HepG2 (cell line): Measurements from ENCODE around the gene ZBTB7B. TPM values are rescaled to one million over a fixed set of nuclear protein-coding genes. Genes with fewer than 3 reads are reported as not detected.

Source experiments
- GATAD1 ChIP-seq: IDR thresholded peaks from 2 replicates; pipeline ENCODE4 v1.6.1; 2016; ENCODE audit warnings: missing genetic modification reagents, missing compliant biosample characterization
- HHEX ChIP-seq: IDR thresholded peaks from 2 replicates; pipeline ENCODE4 v1.6.1; 2016; ENCODE audit warnings: control low read depth
- HOXA9 ChIP-seq: sonication (generic); formaldehyde crosslinking; IDR thresholded peaks from 2 replicates; pipeline ENCODE4 v1.8.1; 2022; ENCODE audit warnings: missing genetic modification reagents, mild to moderate bottlenecking, moderate library complexity, borderline replicate concordance
- IKZF4 ChIP-seq: sonication (generic); formaldehyde crosslinking; IDR thresholded peaks from 2 replicates; pipeline ENCODE4 v1.5.1; 2020; ENCODE audit warnings: borderline replicate concordance, mild to moderate bottlenecking, low read depth, missing genetic modification reagents; ENCODE audit errors: not compliant biosample characterization
- KDM2A ChIP-seq: sonication (generic); formaldehyde crosslinking; IDR thresholded peaks from 2 replicates; pipeline ENCODE4 v1.4.0; 2020; ENCODE audit warnings: low read depth, missing genetic modification reagents, borderline replicate concordance
- LCORL ChIP-seq, 2 experiments: fragments of 450-650 bp in 1 of 2; sonication (generic) in 1 of 2; formaldehyde crosslinking in 1 of 2; IDR thresholded peaks; 2 replicates each; pipeline versions ENCODE4 v1.5.0 to v1.6.1; 2017 to 2020; ENCODE audit warnings: antibody characterized with exemption in 1 of 2, missing genetic modification reagents in 1 of 2
- MTA1 ChIP-seq: sonication (generic); formaldehyde crosslinking; IDR thresholded peaks from 2 replicates; pipeline ENCODE4 v1.4.0; 2020; ENCODE audit warnings: missing genetic modification reagents, mild to moderate bottlenecking, borderline replicate concordance
- PAX8 ChIP-seq: sonication (generic); formaldehyde crosslinking; IDR thresholded peaks from 2 replicates; pipeline ENCODE4 v1.8.0; 2022; ENCODE audit warnings: mild to moderate bottlenecking, missing genetic modification reagents, borderline replicate concordance
- PRPF4 ChIP-seq: fragments of 200-400 bp; formaldehyde crosslinking; IDR thresholded peaks from 2 replicates; pipeline ENCODE4 v1.6.1; 2016; ENCODE audit warnings: low read length, low read depth; ENCODE audit not compliant: poor library complexity, severe bottlenecking
- SIN3A ChIP-seq: IDR thresholded peaks from 2 replicates; pipeline ENCODE4 v1.6.1; 2011; ENCODE audit warnings: low read depth, mild to moderate bottlenecking, control low read depth, low read length, borderline replicate concordance
- SOX5 ChIP-seq: IDR thresholded peaks from 2 replicates; pipeline ENCODE4 v1.6.1; 2016; ENCODE audit warnings: borderline replicate concordance
- STAT5B ChIP-seq: sonication (generic); formaldehyde crosslinking; IDR thresholded peaks from 2 replicates; pipeline ENCODE4 v1.4.0; 2020; ENCODE audit warnings: missing genetic modification reagents
- SYNCRIP ChIP-seq: fragments of 200-400 bp; formaldehyde crosslinking; IDR thresholded peaks from 2 replicates; pipeline ENCODE4 v1.6.1; 2018; ENCODE audit warnings: mild to moderate bottlenecking, low read depth, low read length; ENCODE audit not compliant: insufficient read depth
- YY1 ChIP-seq: IDR thresholded peaks from 2 replicates; pipeline ENCODE4 v1.6.1; 2011; ENCODE audit warnings: low read length, low read depth, moderate library complexity, mild to moderate bottlenecking; ENCODE audit not compliant: insufficient read depth, insufficient replicate concordance
- ZFY ChIP-seq: sonication (generic); formaldehyde crosslinking; IDR thresholded peaks from 2 replicates; pipeline ENCODE4 v1.4.0; 2020; ENCODE audit warnings: missing genetic modification reagents
- ZNF121 ChIP-seq: sonication (generic); formaldehyde crosslinking; IDR thresholded peaks from 2 replicates; pipeline ENCODE4 v1.5.0; 2020; ENCODE audit warnings: mild to moderate bottlenecking, missing genetic modification reagents
- ZNF17 ChIP-seq: sonication (generic); formaldehyde crosslinking; IDR thresholded peaks from 2 replicates; pipeline ENCODE4 v1.5.0; 2020; ENCODE audit warnings: mild to moderate bottlenecking, missing genetic modification reagents
- ZNF282 ChIP-seq: fragments of 450-650 bp; IDR thresholded peaks from 2 replicates; pipeline ENCODE4 v1.6.1; 2018; ENCODE audit not compliant: partially characterized antibody
- ZNF362 ChIP-seq: sonication (generic); formaldehyde crosslinking; IDR thresholded peaks from 2 replicates; pipeline ENCODE4 v1.4.0; 2020; ENCODE audit warnings: missing genetic modification reagents, mild to moderate bottlenecking, borderline replicate concordance
- ZNF572 ChIP-seq: sonication (generic); formaldehyde crosslinking; IDR thresholded peaks from 2 replicates; pipeline ENCODE4 v1.5.1; 2020; ENCODE audit warnings: mild to moderate bottlenecking, missing genetic modification reagents
- ZNF710 ChIP-seq: sonication (generic); formaldehyde crosslinking; IDR thresholded peaks from 2 replicates; pipeline ENCODE4 v1.5.0; 2020; ENCODE audit warnings: mild to moderate bottlenecking, missing genetic modification reagents, borderline replicate concordance
- polyA plus RNA-seq, 8 experiments: library from polyadenylated mRNA; depleted of rRNA in 3 of 8; stranded (reverse) in 7 of 8; unstranded in 1 of 8; fragments of >200 nt; fragmentation: Illumina TruSeq in 4 of 8; extraction: Trizol in 4 of 8; gene quantifications; 2 replicates each; pipeline versions ENCODE4 v1.2.1 to v1.2.3, GENCODE V29; 2011 to 2016; ENCODE audit warnings: low read depth in 4 of 8, missing spikeins in 1 of 8, mixed read lengths in 1 of 8; ENCODE audit not compliant: insufficient read depth in 1 of 8
- total RNA-seq, 5 experiments: library from RNA; depleted of rRNA; stranded (reverse); fragments of >200 nt; fragmentation: Illumina TruSeq; extraction: Trizol; gene quantifications; 2 replicates each; pipeline ENCODE4 v1.2.3, GENCODE V29; 2016; ENCODE audit warnings: low read depth in 1 of 5
- TF ChIP-seq, protein P1 (sequence below): sonication (generic); formaldehyde crosslinking; IDR thresholded peaks from 2 replicates; pipeline ENCODE4 v1.9.0; 2022; ENCODE audit warnings: missing genetic modification reagents, mild to moderate bottlenecking, borderline replicate concordance
- TF ChIP-seq, protein P2 (sequence below): sonication (generic); formaldehyde crosslinking; IDR thresholded peaks from 2 replicates; pipeline ENCODE4 v1.4.0; 2020; ENCODE audit warnings: missing genetic modification reagents

The ZBTB7B gene
- total and polyA plus RNA-seq, 2 of the 13 experiments (the other 11 are each of a cell fraction or from before 2014, with no cell fraction given), result 15.5 to 17.5 TPM

DNA sequence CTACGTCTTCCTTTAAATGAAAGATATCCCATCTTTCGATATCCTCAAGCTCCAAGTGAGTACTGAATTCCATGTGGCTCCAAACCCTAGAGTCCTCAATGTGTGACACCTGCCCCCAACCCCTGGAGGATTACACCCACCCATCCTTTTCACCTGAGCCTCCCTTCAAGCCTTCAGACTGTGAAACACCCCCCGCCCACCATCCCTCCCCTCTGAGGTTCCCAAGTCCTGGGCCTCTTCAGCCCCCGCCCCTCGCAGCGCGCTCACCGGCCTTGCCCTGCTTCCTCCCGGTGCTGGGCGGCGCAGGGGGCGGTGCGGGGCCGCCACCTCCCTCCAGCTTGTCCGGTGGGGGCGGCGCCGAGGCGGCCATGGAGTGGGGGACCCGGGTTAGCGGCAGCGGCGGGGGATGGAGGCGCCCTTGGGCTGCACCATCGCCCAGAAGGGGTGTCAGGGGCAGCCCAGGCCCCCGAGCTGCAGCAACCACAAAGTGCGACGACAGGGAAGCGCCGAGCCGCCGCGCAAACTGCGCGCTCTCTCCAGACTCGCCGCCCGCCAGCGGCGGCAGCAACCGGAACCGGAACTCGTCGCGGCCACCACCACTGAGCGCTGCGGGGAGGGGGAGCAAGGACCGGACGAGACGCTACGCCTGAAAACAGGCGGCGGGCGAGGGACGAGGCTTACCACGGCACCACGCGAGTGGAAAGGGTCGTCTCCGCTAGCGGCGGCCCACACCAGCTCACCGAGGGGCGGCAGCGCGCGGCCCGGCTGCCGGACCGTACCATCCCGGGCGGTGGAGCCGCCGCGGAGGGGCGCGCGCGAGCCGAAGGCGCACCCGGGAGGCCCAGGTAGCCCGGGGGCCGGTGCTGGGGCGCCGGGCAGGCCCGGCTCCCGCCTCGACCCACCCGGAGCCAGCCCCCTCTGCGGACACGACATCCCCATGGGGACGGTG, 41.1 kb upstream of the ZBTB7B start, which contains the start of gene PYGO2 (continued):
- TF ChIP-seq ZNF17 (CRISPR knock-in tag) (no peak), SYNCRIP (no peak), SOX5 (CRISPR knock-in tag) (peak; percentile 48; the same call in 1 of the 2 replicates), ZNF362 (CRISPR knock-in tag) (no peak), STAT5B (no peak), SIN3A (no peak; the same call in 1 of the 2 replicates), ZNF121 (CRISPR knock-in tag) (no peak; the same call in 1 of the 2 replicates), KDM2A (CRISPR knock-in tag) (peak; percentile 99), YY1 (peak; percentile 71), HHEX (no peak), IKZF4 (no peak), ZNF572 (CRISPR knock-in tag) (peak; percentile 80; the same call in 1 of the 2 replicates), HOXA9 (peak; percentile 21; the same call in 1 of the 2 replicates), LCORL (IDR thresholded peaks at IDR 0.05) (no peak), LCORL (CRISPR knock-in tag; IDR thresholded peaks at IDR 0.05) (peak; percentile 78; the same call in 1 of the 2 replicates), PAX8 (CRISPR knock-in tag) (no peak), GATAD1 (peak; percentile 83), PRPF4 (no peak), MTA1 (CRISPR knock-in tag) (peak; percentile 86; the same call in 1 of the 2 replicates), ZFY (CRISPR knock-in tag) (peak; percentile 79), ZNF710 (CRISPR knock-in tag) (0 out of 2 replicates have a peak, but pooled peaks have one; percentile 58), ZNF282 (no peak)
- TF ChIP-seq, protein P1, sequence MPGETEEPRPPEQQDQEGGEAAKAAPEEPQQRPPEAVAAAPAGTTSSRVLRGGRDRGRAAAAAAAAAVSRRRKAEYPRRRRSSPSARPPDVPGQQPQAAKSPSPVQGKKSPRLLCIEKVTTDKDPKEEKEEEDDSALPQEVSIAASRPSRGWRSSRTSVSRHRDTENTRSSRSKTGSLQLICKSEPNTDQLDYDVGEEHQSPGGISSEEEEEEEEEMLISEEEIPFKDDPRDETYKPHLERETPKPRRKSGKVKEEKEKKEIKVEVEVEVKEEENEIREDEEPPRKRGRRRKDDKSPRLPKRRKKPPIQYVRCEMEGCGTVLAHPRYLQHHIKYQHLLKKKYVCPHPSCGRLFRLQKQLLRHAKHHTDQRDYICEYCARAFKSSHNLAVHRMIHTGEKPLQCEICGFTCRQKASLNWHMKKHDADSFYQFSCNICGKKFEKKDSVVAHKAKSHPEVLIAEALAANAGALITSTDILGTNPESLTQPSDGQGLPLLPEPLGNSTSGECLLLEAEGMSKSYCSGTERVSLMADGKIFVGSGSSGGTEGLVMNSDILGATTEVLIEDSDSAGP (CRISPR knock-in tag), result peak; percentile 89; the same call in 1 of the 2 replicates
- TF ChIP-seq, protein P2, sequence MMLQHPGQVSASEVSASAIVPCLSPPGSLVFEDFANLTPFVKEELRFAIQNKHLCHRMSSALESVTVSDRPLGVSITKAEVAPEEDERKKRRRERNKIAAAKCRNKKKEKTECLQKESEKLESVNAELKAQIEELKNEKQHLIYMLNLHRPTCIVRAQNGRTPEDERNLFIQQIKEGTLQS (CRISPR knock-in tag), result no peak
